Bone marrow (tissue), 2 donors: Measurements from ENCODE around the gene OPALIN.

Experiments
- DNase-seq, 2 donors: peaks; one replicate each; lab custom pipeline; 2025; lab: John Stamatoyannopoulos, UW

The OPALIN gene

GRCh38 chr10:96299383-96299782 is 59.4 kb downstream of the OPALIN start:
- peak in 1 of 2 donors; percentile 78 for DNase-seq

DNA sequence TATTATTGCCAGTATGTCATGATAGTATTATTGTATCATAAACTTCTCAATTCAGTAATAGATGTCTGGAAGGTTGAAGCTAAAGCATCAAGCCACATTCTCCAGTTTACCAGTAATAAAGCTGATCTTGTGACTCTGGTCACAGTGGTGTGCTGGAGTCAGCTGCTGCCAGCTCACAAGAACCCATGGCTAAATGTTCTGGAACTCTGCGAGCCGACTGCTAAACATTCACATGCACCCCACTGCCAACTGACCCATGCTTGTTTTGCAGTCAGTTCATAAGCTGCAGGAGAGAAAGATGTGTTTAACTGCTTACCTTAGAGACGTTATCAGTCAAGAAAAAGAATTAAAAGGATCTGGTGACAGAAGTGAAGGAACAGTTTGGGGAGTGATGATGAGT is 60.4 kb downstream of the OPALIN start:
- DNase-seq = no peak

DNA sequence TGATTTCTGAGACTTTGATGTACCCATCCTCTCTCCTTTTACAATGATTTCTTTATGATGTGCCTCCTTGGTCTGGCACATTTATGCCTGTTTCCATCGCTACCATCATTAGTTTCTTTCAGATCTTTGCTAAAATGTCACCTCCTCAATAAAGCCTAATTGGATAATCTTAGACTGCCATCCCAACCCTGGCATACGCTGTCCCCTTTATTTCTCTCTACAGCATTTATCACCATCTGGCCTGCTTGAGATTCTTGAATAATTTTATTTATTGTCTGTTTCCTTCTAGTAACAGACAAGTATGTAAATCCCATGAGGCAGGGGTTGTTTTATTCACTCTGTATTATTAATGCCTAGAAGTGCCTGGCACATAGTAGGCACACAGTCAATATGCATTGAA is 61.3 kb downstream of the OPALIN start:
- DNase-seq = no peak

DNA sequence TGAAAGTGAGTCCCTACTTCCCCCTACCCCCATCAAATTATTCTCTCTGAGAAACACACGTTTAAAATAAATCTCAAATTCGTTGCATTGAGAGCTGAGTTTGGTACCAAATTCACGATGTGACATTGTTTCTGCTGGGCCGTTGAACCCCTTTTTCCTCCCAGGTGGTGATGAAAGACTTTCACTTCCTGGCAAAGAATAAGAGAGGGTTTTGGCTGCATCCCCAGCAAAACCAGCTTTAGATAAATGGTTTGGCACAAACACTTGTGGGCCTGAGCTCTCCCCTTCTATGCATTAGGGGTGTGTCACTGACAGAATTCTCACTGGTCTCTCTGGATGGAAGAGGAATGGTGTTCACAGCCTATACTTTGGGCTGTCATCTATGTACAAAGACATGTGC is 63.3 kb downstream of the OPALIN start:
- no peak for DNase-seq
